CD4-positive, alpha-beta T cell (primary cell): Measurements from ENCODE around the gene SPOP. TPM values are rescaled to one million over a fixed set of nuclear protein-coding genes. Genes with fewer than 3 reads are reported as not detected.

Experiments
- ATAC-seq: fragments of 200-7000 bp; cut with Tn5 transposase; one replicate; pipeline ENCODE4 v1.10.0; 2022; ENCODE audit warnings: mild to moderate bottlenecking; ENCODE audit not compliant: poor library complexity
- CTCF ChIA-PET: fragments of 350-600 bp; sonication (Branson Sonifier 250); formaldehyde crosslinking; loops from one replicate; lab custom pipeline; 2021; ENCODE audit warnings: antibody characterized with exemption, inconsistent platforms; lab: Charles Lee
- POLR2A ChIA-PET: fragments of 350-600 bp; sonication (Branson Sonifier 250); formaldehyde crosslinking; loops from one replicate; lab custom pipeline; 2021; ENCODE audit warnings: antibody characterized with exemption, inconsistent platforms; lab: Charles Lee
- DNase-seq, 14 experiments: peaks; one replicate each; pipeline ENCODE4 v3.0.0-alpha.2; 2013 to 2020; ENCODE audit warnings: mixed read lengths in 2 of 14
- H3K27ac ChIP-seq, 2 donors: one replicate each; pipeline versions ENCODE4 v1.5.1 to v1.7.0; 2013; ENCODE audit warnings: low read length in 2 of 2, low read depth in 1 of 2, mild to moderate bottlenecking in 1 of 2
- H3K27me3 ChIP-seq, 2 experiments: 1 replicate in 1 of 2; 2 replicates in 1 of 2; pipeline versions ENCODE4 v1.6.1 to v1.7.0; 2013; ENCODE audit warnings: low read length in 2 of 2, control low read depth in 1 of 2, mild to moderate bottlenecking in 1 of 2, moderate library complexity in 1 of 2; ENCODE audit not compliant: insufficient read depth in 2 of 2, control insufficient read depth in 1 of 2
- H3K36me3 ChIP-seq: one replicate; pipeline ENCODE4 v1.6.1; 2013; ENCODE audit warnings: low read length, control low read depth; ENCODE audit not compliant: insufficient read depth
- H3K4me1 ChIP-seq: one replicate; pipeline ENCODE4 v1.6.1; 2013; ENCODE audit warnings: low read length, control low read depth; ENCODE audit not compliant: insufficient read depth
- H3K4me3 ChIP-seq: one replicate; pipeline ENCODE4 v1.5.1; 2013; ENCODE audit warnings: mild to moderate bottlenecking, low read length, moderate library complexity
- H3K9me3 ChIP-seq, 2 experiments: 1 replicate in 1 of 2; 2 replicates in 1 of 2; pipeline versions ENCODE4 v1.6.1 to v1.7.0; 2013; ENCODE audit warnings: low read length in 2 of 2, mild to moderate bottlenecking in 2 of 2, control low read depth in 1 of 2, moderate library complexity in 1 of 2; ENCODE audit not compliant: control insufficient read depth in 1 of 2, insufficient read depth in 1 of 2
- H3K27ac Mint-ChIP-seq: one replicate; pipeline ENCODE4 v1.8.0; 2020; ENCODE audit warnings: mixed read lengths
- H3K27me3 Mint-ChIP-seq: one replicate; pipeline ENCODE4 v1.8.0; 2021; ENCODE audit warnings: mixed read lengths
- H3K36me3 Mint-ChIP-seq: one replicate; pipeline ENCODE4 v1.8.0; 2021; ENCODE audit warnings: low read depth, mixed read lengths
- H3K4me1 Mint-ChIP-seq: one replicate; pipeline ENCODE4 v1.8.0; 2021; ENCODE audit warnings: low read depth, mixed read lengths
- H3K4me3 Mint-ChIP-seq: one replicate; pipeline ENCODE4 v1.8.0; 2020; ENCODE audit warnings: mild to moderate bottlenecking, mixed read lengths
- H3K9me3 Mint-ChIP-seq: one replicate; pipeline ENCODE4 v1.8.0; 2020; ENCODE audit warnings: mixed read lengths
- CTCF ChIP-seq: fragments of 200-600 bp; IDR thresholded peaks from one replicate; pipeline ENCODE4 v1.8.0; 2022; ENCODE audit warnings: antibody characterized with exemption, mild to moderate bottlenecking
- intact Hi-C, 2 experiments: fragments of 100-400 bp; cut with DNase I in 1 of 2; cut with micrococcal nuclease in 1 of 2; formaldehyde crosslinking; loops; one replicate each; pipeline versions ENCODE4 v1.15.1 to v1.9.0; 2023 to 2025; cut with DNase I, micrococcal nuclease
- total RNA-seq, 174 experiments: library from RNA in 2 of 174; stranded (reverse) in 2 of 174; gene quantifications; one replicate each; pipeline ENCODE4 v1.2.3 and lab custom pipeline; 2021 to 2026

SPOP gene
- total RNA-seq, 2 experiments from 2014 or later = 38.7 to 41.5 TPM

DNA sequence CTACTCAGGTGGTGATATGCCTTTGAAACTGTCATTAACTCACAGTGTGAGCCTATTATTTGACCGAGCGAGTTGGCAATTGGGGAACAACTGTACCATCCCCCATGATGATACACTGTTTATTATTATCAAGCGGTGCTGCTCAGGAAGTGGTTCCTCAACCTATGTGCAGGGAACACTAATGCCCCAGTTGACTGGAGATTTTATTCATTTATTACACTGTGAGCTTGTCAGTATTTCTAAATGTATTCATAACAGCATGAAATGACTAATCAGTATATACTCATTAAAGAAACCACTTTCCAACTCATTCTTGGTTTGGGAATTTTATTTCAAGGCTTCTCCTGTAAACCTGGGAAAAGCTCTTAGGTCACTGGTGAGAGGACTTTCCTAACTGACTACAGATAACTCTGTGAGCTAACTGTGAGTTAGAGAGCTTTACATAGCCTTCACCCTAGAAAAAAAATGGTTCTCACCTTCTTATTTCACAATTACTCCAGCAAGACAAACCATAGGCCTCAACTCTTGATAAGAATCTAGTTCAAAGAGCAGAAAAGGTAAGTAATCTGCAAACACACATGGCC is 59.8 kb downstream of the SPOP start:
- Mint-ChIP-seq H3K27me3 (no peaks in the 10 kb centered on the region), H3K36me3 (peaks cover 87% of the 10 kb centered on the region), H3K4me3 (no peak overlapping the region), H3K9me3 (no peaks in the 10 kb centered on the region), H3K27ac (peak overlapping the region; percentile 48), H3K4me1 (peaks cover 34% of the 10 kb centered on the region)
- POLR2A ChIA-PET = interaction anchor here (0.6 kb wide), 1 partner anchor 1165 kb away, joined by 3 read pairs; no protein-coding TSS in a partner anchor
- H3K27me3 ChIP-seq = no peaks in the 10 kb centered on the region
- H3K27ac ChIP-seq = no peak overlapping the region
- DNase-seq (peak in 2 of 14 experiments; percentile 9 to 11), ATAC-seq (no peak)
- H3K9me3 ChIP-seq = no peaks in the 10 kb centered on the region
- intact Hi-C loops = loop anchor here in 1 of 2 experiments (10.0 kb wide), 1 partner anchor 77 kb away; no protein-coding TSS in a partner anchor
- H3K4me1 ChIP-seq = no peaks in the 10 kb centered on the region
- CTCF ChIA-PET = interaction anchor here (0.6 to 0.9 kb wide), 3 partner anchors 14 to 90 kb away, joined by 3 to 4 read pairs (median 4); partner anchors contain the start of gene SLC35B1
- TF ChIP-seq CTCF = no peak
- no peak overlapping the region for H3K4me3 ChIP-seq
- peaks cover 92% of the 10 kb centered on the region for H3K36me3 ChIP-seq

DNA sequence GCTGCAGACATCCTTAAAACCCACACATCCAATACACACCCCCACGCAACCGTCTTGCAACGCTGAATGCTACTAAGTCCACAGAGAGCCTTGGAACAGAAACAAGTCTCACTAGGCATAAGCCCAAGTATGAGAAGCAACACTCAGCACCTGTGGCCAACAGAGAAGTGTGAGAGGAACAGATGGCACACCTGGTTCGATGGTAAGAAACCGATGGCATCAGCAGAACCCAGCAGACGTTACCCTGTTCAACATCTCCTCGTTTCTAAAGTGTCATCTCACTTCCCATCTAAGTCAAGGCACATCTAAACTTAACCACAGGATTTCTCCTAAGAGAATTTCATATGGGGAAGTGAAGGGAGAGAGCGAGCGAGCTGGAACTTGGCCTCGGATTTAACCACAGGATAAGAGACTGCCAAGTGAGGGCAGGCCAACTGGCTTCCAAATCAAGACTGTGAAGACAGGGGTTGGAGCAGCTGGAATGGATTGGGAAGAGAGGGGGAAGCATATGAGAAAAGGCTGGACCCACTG is 61.2 kb downstream of the SPOP start:
- Mint-ChIP-seq H3K4me1 (peaks cover 25% of the 10 kb centered on the region), H3K36me3 (peaks cover 85% of the 10 kb centered on the region), H3K4me3 (no peak overlapping the region), H3K9me3 (no peaks in the 10 kb centered on the region), H3K27ac (peak overlapping the region; percentile 30), H3K27me3 (no peaks in the 10 kb centered on the region)
- CTCF ChIA-PET = no interaction called here
- Histone ChIP-seq H3K4me1 (no peaks in the 10 kb centered on the region), H3K27ac (no peak overlapping the region), H3K9me3 (no peaks in the 10 kb centered on the region), H3K4me3 (no peak overlapping the region), H3K27me3 (no peaks in the 10 kb centered on the region), H3K36me3 (peaks cover 92% of the 10 kb centered on the region)
- intact Hi-C loops = loop anchor here in 1 of 2 experiments (10.0 kb wide), 1 partner anchor 78 kb away; no protein-coding TSS in a partner anchor
- POLR2A ChIA-PET = no interaction called here
- no peak for ATAC-seq
- no peak for TF ChIP-seq CTCF
- DNase-seq = peak in 2 of 14 experiments; percentile 11 to 13

GRCh38 chr17:49616086-49616485 is 61.8 kb downstream of the SPOP start:
- Mint-ChIP-seq H3K36me3 (peaks cover 85% of the 10 kb centered on the region), H3K27ac (no peak overlapping the region), H3K4me1 (peaks cover 23% of the 10 kb centered on the region), H3K27me3 (no peaks in the 10 kb centered on the region), H3K4me3 (no peak overlapping the region), H3K9me3 (no peaks in the 10 kb centered on the region)
- Histone ChIP-seq H3K9me3 (no peaks in the 10 kb centered on the region), H3K36me3 (peaks cover 90% of the 10 kb centered on the region), H3K4me1 (no peaks in the 10 kb centered on the region), H3K4me3 (no peak overlapping the region), H3K27me3 (no peaks in the 10 kb centered on the region), H3K27ac (no peak overlapping the region)
- DNase-seq (no peak), ATAC-seq (no peak)
- no peak for TF ChIP-seq CTCF
- POLR2A ChIA-PET = no interaction called here
- intact Hi-C loops = loop anchor here in 1 of 2 experiments (10.0 kb wide), 1 partner anchor 79 kb away; no protein-coding TSS in a partner anchor
- CTCF ChIA-PET = no interaction called here
